ENCODE measurements around the gene CLIC5.

CLIC5 gene

DNA sequence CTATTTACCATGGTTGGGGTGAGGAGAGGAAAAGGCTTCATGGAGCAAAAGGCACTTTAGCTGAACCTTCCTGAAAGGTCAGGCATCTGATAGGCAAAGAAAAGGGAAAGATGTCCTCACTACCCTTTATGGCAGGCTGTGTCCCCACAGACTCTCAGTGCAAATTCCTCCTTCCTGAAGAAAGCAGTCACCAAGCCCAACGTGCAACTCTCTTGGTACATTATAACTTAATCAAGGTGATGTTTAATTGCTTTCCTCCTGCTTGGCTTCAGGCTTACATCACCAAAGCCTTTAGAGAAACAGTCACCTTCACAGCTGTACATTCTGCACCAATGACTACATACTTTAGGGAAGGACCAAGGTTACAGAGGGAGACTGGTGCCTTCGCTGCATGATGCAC is 2.1 kb upstream of the CLIC5 start:
- peaks cover 12% of the 10 kb centered on the region for H3K4me1 ChIP-seq (ENCODE audit: low read depth, poor library complexity, severe bottlenecking)
- 0 out of 2 replicates have a peak, but pooled peaks cover 9% of the 10 kb centered on the region for H3K27me3 ChIP-seq (ENCODE audit: insufficient read depth, low read depth)
- H3K4me3 ChIP-seq (IDR thresholded peaks at IDR 0.05; ENCODE audit: insufficient read depth, low read depth, low read length), result no peak overlapping the region
- no peak overlapping the region for H3K27ac ChIP-seq
- no peaks in the 10 kb centered on the region for H3K36me3 ChIP-seq (ENCODE audit: insufficient read depth)
- TF ChIP-seq, protein P1, sequence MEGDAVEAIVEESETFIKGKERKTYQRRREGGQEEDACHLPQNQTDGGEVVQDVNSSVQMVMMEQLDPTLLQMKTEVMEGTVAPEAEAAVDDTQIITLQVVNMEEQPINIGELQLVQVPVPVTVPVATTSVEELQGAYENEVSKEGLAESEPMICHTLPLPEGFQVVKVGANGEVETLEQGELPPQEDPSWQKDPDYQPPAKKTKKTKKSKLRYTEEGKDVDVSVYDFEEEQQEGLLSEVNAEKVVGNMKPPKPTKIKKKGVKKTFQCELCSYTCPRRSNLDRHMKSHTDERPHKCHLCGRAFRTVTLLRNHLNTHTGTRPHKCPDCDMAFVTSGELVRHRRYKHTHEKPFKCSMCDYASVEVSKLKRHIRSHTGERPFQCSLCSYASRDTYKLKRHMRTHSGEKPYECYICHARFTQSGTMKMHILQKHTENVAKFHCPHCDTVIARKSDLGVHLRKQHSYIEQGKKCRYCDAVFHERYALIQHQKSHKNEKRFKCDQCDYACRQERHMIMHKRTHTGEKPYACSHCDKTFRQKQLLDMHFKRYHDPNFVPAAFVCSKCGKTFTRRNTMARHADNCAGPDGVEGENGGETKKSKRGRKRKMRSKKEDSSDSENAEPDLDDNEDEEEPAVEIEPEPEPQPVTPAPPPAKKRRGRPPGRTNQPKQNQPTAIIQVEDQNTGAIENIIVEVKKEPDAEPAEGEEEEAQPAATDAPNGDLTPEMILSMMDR (conservative IDR thresholded peaks at IDR 0.05; ENCODE audit: low read depth, low read length), result no peak
- H3K9ac ChIP-seq, result no peak overlapping the region
- H4K20me1 ChIP-seq (ENCODE audit: insufficient read depth), result no peaks in the 10 kb centered on the region
- no peaks in the 10 kb centered on the region for H3K79me2 ChIP-seq (ENCODE audit: insufficient read depth, low read depth)
- no peak overlapping the region for H2AFZ ChIP-seq (ENCODE audit: low read depth)
- no peak overlapping the region for H3K4me2 ChIP-seq

GRCh38 chr6:46016063-46016608 is 476 bp upstream of the CLIC5 start:
- TF ChIP-seq, protein P1 (conservative IDR thresholded peaks at IDR 0.05; ENCODE audit: low read depth, low read length), result no peak
- peaks cover 25% of the 10 kb centered on the region for H3K4me1 ChIP-seq (ENCODE audit: low read depth, poor library complexity, severe bottlenecking)
- no peak overlapping the region for H3K9ac ChIP-seq
- H3K27ac ChIP-seq, result no peak overlapping the region
- H2AFZ ChIP-seq (ENCODE audit: low read depth), result peak overlapping the region; percentile 99
- H3K36me3 ChIP-seq (ENCODE audit: insufficient read depth), result no peaks in the 10 kb centered on the region
- H3K27me3 ChIP-seq (ENCODE audit: insufficient read depth, low read depth), result 0 out of 2 replicates have a peak, but pooled peaks cover 9% of the 10 kb centered on the region
- no peaks in the 10 kb centered on the region for H4K20me1 ChIP-seq (ENCODE audit: insufficient read depth)
- peak overlapping the region; percentile 92 for H3K4me2 ChIP-seq
- H3K4me3 ChIP-seq (IDR thresholded peaks at IDR 0.05; ENCODE audit: insufficient read depth, low read depth, low read length), result no peak overlapping the region
- no peaks in the 10 kb centered on the region for H3K79me2 ChIP-seq (ENCODE audit: insufficient read depth, low read depth)

DNA sequence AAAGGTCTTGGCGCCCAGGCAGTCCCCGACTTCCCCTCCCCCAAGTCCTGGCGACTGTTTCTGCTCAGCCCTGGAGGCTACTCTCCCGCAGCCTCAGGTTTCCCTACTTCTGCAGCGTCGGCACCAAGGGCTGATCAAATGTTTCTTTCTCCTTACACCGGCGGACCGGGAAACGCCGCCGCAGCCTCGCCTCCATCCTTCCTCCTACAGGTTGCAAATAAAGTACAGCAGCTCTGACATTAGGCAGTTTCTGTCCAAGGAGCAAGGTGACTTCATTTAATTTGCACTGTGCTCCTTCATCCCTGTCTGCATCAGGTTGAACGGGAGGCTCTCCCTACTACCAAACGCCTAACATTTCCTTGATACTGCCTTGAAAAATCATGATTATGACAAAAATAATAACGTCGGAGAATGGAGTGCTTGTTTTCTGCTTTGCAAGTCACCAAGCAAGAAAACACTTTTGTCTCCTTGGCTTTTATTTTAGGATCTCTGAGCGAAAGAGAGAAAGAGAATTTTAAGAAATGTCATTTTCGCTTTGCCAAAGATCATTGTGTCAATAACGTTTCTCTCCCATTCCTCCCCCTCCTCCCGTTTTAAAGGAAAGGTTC is 1.0 kb downstream of the CLIC5 start:
- H4K20me1 ChIP-seq (ENCODE audit: insufficient read depth), result no peaks in the 10 kb centered on the region
- no peak overlapping the region for H3K9ac ChIP-seq
- no peaks in the 10 kb centered on the region for H3K79me2 ChIP-seq (ENCODE audit: insufficient read depth, low read depth)
- no peak overlapping the region for H3K4me3 ChIP-seq (IDR thresholded peaks at IDR 0.05; ENCODE audit: insufficient read depth, low read depth, low read length)
- H3K4me1 ChIP-seq (ENCODE audit: low read depth, poor library complexity, severe bottlenecking), result peaks cover 40% of the 10 kb centered on the region
- TF ChIP-seq, protein P1 (conservative IDR thresholded peaks at IDR 0.05; ENCODE audit: low read depth, low read length), result no peak
- H3K27ac ChIP-seq, result no peak overlapping the region
- peak overlapping the region; percentile 99 for H2AFZ ChIP-seq (ENCODE audit: low read depth)
- no peaks in the 10 kb centered on the region for H3K36me3 ChIP-seq (ENCODE audit: insufficient read depth)
- 0 out of 2 replicates have a peak, but pooled peaks cover 9% of the 10 kb centered on the region for H3K27me3 ChIP-seq (ENCODE audit: insufficient read depth, low read depth)
- H3K4me2 ChIP-seq, result peak overlapping the region; percentile 92

GRCh38 chr6:46014046-46014445 is 1.6 kb downstream of the CLIC5 start:
- Histone ChIP-seq H3K27ac (no peak overlapping the region), H3K27me3 (ENCODE audit: insufficient read depth, low read depth) (0 out of 2 replicates have a peak, but pooled peaks cover 9% of the 10 kb centered on the region), H3K9ac (no peak overlapping the region), H3K4me3 (IDR thresholded peaks at IDR 0.05; ENCODE audit: insufficient read depth, low read depth, low read length) (no peak overlapping the region), H3K4me2 (no peak overlapping the region), H3K79me2 (ENCODE audit: insufficient read depth, low read depth) (no peaks in the 10 kb centered on the region), H3K36me3 (ENCODE audit: insufficient read depth) (no peaks in the 10 kb centered on the region), H3K4me1 (ENCODE audit: low read depth, poor library complexity, severe bottlenecking) (peaks cover 44% of the 10 kb centered on the region), H4K20me1 (ENCODE audit: insufficient read depth) (no peaks in the 10 kb centered on the region), H2AFZ (ENCODE audit: low read depth) (no peak overlapping the region)
- TF ChIP-seq, protein P1 (conservative IDR thresholded peaks at IDR 0.05; ENCODE audit: low read depth, low read length), result no peak
